ENCODE data around the gene TMF1.

GRCh38 chr3:69059688-69060087 lies 7.6 kb upstream of the TMF1 start:
- no peak for TF ChIP-seq POLR2A (IDR thresholded peaks at IDR 0.05)
- TF ChIP-seq CTCF (IDR thresholded peaks at IDR 0.05), result no peak
